SU-DHL-6 (cell line): ENCODE data around the gene HCRT.

ENCODE experiments used
- EZH2phosphoT487 ChIP-seq: fragments of 200-600 bp; sonication (generic), shearing (Covaris generic); conservative IDR thresholded peaks from 2 replicates; pipeline ENCODE4 v1.6.1; 2018; ENCODE audit warnings: mild to moderate bottlenecking, antibody characterized with exemption, low read length, moderate library complexity, mixed read lengths
- TF ChIP-seq, protein P1 (sequence below): fragments of 200-600 bp; sonication (generic); IDR thresholded peaks from one replicate; pipeline ENCODE4 v1.5.1; 2017; ENCODE audit warnings: antibody characterized with exemption, mild to moderate bottlenecking, low read length, moderate library complexity; ENCODE audit not compliant: insufficient read depth, poor library complexity, severe bottlenecking

- TF ChIP-seq, protein P1, sequence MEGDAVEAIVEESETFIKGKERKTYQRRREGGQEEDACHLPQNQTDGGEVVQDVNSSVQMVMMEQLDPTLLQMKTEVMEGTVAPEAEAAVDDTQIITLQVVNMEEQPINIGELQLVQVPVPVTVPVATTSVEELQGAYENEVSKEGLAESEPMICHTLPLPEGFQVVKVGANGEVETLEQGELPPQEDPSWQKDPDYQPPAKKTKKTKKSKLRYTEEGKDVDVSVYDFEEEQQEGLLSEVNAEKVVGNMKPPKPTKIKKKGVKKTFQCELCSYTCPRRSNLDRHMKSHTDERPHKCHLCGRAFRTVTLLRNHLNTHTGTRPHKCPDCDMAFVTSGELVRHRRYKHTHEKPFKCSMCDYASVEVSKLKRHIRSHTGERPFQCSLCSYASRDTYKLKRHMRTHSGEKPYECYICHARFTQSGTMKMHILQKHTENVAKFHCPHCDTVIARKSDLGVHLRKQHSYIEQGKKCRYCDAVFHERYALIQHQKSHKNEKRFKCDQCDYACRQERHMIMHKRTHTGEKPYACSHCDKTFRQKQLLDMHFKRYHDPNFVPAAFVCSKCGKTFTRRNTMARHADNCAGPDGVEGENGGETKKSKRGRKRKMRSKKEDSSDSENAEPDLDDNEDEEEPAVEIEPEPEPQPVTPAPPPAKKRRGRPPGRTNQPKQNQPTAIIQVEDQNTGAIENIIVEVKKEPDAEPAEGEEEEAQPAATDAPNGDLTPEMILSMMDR, result no peak
- TF ChIP-seq EZH2phosphoT487, result no peak
Measured at GRCh38 chr17:42189651-42189965, 4.4 kb upstream of the HCRT start.
